Astrocyte (in vitro differentiated cells and primary cell): ENCODE data around the gene DAD1. TPM values are rescaled to one million over a fixed set of nuclear protein-coding genes. Genes with fewer than 3 reads are reported as not detected.
A peak's percentile ranks its signal among the peaks of the same experiment; 100 is the strongest.

Experiments
- DNase-seq: peaks from one replicate; pipeline ENCODE4 v3.0.0-alpha.2; 2010; ENCODE audit warnings: low read depth
- FAIRE-seq: peaks from 2 replicates; lab custom pipeline; 2011; peaks lifted over from hg19 to GRCh38; lab: Jason Lieb, UNC
- H2AFZ ChIP-seq: 2 replicates; pipeline ENCODE4 v1.6.0; 2012; ENCODE audit warnings: low read depth, low read length, inconsistent platforms
- H3K27ac ChIP-seq: 2 replicates; pipeline ENCODE4 v1.5.1; 2011; ENCODE audit warnings: low read depth, low read length, inconsistent platforms
- H3K27me3 ChIP-seq: 2 replicates; pipeline ENCODE4 v1.6.0; 2011; ENCODE audit warnings: low read length, inconsistent platforms; ENCODE audit not compliant: insufficient read depth
- H3K36me3 ChIP-seq: 2 replicates; pipeline ENCODE4 v1.5.1; 2011; ENCODE audit warnings: low read length, inconsistent platforms; ENCODE audit not compliant: insufficient read depth
- H3K4me1 ChIP-seq: 2 replicates; pipeline ENCODE4 v1.5.1; 2011; ENCODE audit warnings: low read length, inconsistent platforms; ENCODE audit not compliant: insufficient read depth
- H3K4me2 ChIP-seq: 2 replicates; pipeline ENCODE4 v1.6.0; 2012; ENCODE audit warnings: low read length, inconsistent platforms
- H3K4me3 ChIP-seq: 2 replicates; pipeline ENCODE4 v1.5.1; 2011; ENCODE audit warnings: low read depth, mild to moderate bottlenecking, low read length, inconsistent platforms; ENCODE audit not compliant: insufficient read depth
- H3K79me2 ChIP-seq: 2 replicates; pipeline ENCODE4 v1.6.0; 2012; ENCODE audit warnings: mild to moderate bottlenecking, low read length, inconsistent platforms; ENCODE audit not compliant: insufficient read depth
- H3K9ac ChIP-seq: 2 replicates; pipeline ENCODE4 v1.6.0; 2012; ENCODE audit warnings: mild to moderate bottlenecking, low read length, inconsistent platforms
- H3K9me3 ChIP-seq: 2 replicates; pipeline ENCODE4 v1.5.1; 2012; ENCODE audit warnings: low read depth, mild to moderate bottlenecking, low read length, inconsistent platforms; ENCODE audit not compliant: insufficient read depth
- H4K20me1 ChIP-seq: 2 replicates; pipeline ENCODE4 v1.6.0; 2012; ENCODE audit warnings: low read length, inconsistent platforms; ENCODE audit not compliant: insufficient read depth
- H3K27ac Mint-ChIP-seq: one replicate; pipeline ENCODE4 v1.8.0; 2021; ENCODE audit warnings: mild to moderate bottlenecking, mixed read lengths; ENCODE audit not compliant: unreplicated experiment
- H3K27me3 Mint-ChIP-seq: one replicate; pipeline ENCODE4 v1.8.0; 2021; ENCODE audit warnings: low read depth, mixed read lengths; ENCODE audit not compliant: unreplicated experiment
- H3K36me3 Mint-ChIP-seq: one replicate; pipeline ENCODE4 v1.8.0; 2021; ENCODE audit warnings: low read depth, mixed read lengths; ENCODE audit not compliant: unreplicated experiment
- H3K4me1 Mint-ChIP-seq: one replicate; pipeline ENCODE4 v1.8.0; 2021; ENCODE audit warnings: low read depth, mixed read lengths; ENCODE audit not compliant: unreplicated experiment
- H3K4me3 Mint-ChIP-seq: one replicate; pipeline ENCODE4 v1.8.0; 2021; ENCODE audit warnings: mild to moderate bottlenecking, moderate library complexity, mixed read lengths; ENCODE audit not compliant: unreplicated experiment
- H3K9me3 Mint-ChIP-seq: one replicate; pipeline ENCODE4 v1.8.0; 2021; ENCODE audit warnings: mild to moderate bottlenecking, mixed read lengths; ENCODE audit not compliant: unreplicated experiment
- EZH2 ChIP-seq: IDR thresholded peaks from 2 replicates; pipeline ENCODE4 v1.6.1; 2012; ENCODE audit warnings: mild to moderate bottlenecking, low read length, inconsistent platforms; ENCODE audit not compliant: insufficient read depth
- total RNA-seq: library from RNA; stranded (reverse); gene quantifications from 2 replicates; pipeline ENCODE4 v1.2.1, GENCODE V29; 2021
- TF ChIP-seq, protein P1 (sequence below): IDR thresholded peaks from 2 replicates; pipeline ENCODE4 v1.5.1; 2011; ENCODE audit warnings: low read depth, mild to moderate bottlenecking, inconsistent platforms, low read length, moderate library complexity; ENCODE audit not compliant: insufficient read depth

The DAD1 gene
- total RNA-seq, 1 donor from 2014 or later: 302 TPM

DNA sequence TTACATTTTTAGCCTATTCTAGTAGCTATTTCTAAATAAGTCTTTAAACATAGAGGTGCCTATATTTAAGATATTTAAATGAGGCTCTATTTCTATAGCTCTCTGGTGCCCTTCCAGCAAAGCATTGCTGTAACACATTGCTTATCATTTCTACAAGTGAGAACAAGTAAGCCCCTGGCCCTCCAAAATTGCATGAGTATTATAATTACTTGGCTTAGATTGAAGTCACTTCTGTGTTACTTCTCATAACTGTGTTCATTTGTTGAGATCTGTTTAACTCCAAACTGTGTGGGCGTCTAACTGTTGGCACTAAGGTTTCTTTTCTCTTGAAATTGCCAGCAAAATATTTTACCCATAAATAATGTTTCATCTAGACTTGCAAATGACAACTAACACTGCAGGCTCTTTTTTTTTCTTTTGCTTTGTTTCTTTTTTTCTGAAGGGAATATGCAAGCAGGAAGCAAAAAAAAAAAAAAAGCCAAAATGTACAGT lies 66.5 kb downstream of the DAD1 start:
- Histone ChIP-seq H2AFZ (no peak overlapping the region), H3K79me2 (peaks cover 13% of the 10 kb centered on the region), H3K9me3 (no peaks in the 10 kb centered on the region), H3K4me1 (peaks cover 22% of the 10 kb centered on the region), H3K27ac (no peak overlapping the region), H3K4me2 (peak overlapping the region; percentile 83), H3K27me3 (no peaks in the 10 kb centered on the region), H3K9ac (no peak overlapping the region), H4K20me1 (no peaks in the 10 kb centered on the region), H3K36me3 (no peaks in the 10 kb centered on the region), H3K4me3 (no peak overlapping the region)
- Mint-ChIP-seq H3K27ac (no peak overlapping the region), H3K27me3 (no peaks in the 10 kb centered on the region), H3K4me3 (peak overlapping the region; percentile 30), H3K4me1 (peaks cover 43% of the 10 kb centered on the region), H3K36me3 (no peaks in the 10 kb centered on the region), H3K9me3 (no peaks in the 10 kb centered on the region)
- DNase-seq: no peak
- TF ChIP-seq EZH2: no peak
- TF ChIP-seq, protein P1, sequence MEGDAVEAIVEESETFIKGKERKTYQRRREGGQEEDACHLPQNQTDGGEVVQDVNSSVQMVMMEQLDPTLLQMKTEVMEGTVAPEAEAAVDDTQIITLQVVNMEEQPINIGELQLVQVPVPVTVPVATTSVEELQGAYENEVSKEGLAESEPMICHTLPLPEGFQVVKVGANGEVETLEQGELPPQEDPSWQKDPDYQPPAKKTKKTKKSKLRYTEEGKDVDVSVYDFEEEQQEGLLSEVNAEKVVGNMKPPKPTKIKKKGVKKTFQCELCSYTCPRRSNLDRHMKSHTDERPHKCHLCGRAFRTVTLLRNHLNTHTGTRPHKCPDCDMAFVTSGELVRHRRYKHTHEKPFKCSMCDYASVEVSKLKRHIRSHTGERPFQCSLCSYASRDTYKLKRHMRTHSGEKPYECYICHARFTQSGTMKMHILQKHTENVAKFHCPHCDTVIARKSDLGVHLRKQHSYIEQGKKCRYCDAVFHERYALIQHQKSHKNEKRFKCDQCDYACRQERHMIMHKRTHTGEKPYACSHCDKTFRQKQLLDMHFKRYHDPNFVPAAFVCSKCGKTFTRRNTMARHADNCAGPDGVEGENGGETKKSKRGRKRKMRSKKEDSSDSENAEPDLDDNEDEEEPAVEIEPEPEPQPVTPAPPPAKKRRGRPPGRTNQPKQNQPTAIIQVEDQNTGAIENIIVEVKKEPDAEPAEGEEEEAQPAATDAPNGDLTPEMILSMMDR: no peak
- no peak for FAIRE-seq

DNA sequence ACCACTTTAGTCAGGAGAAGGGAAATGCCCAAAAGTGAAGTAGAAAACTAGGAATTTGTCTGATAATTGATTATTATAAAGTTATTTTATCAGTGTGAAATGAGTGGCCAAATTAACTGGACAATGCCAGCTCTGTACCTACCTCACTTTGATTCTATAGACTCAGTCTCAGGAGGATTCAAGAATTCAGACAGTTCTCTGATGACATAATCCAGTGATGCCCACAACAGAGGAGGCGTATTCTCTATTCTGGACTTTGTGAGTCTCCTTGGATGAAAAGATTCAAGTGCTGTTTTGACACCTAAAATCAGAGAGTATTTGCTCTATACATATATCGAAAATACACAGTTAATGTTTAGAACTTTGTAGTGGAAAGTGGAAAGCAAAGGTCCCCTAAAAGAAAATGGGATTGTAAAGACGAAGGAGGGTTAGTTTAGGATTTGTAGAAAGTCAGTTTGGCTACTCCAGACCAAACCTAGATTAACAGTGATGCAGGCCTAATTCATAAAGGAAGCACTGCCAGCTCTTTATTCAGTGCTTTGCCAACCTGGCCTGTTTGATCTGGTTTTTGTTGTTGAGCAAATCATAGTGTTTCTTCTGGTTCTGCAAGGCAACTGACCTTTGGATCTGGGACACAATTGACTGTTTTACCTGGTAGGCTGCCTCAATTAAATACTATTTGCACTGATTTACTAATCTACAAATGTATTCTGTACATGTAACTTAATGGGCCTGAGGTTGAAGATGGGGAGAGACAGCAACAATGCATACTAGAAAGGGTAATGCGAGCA lies 67.4 kb downstream of the DAD1 start:
- H3K4me1 ChIP-seq: peaks cover 22% of the 10 kb centered on the region
- no peaks in the 10 kb centered on the region for H3K9me3 Mint-ChIP-seq
- H3K27ac ChIP-seq: peak overlapping the region; percentile 64
- H3K4me3 ChIP-seq: no peak overlapping the region
- peak overlapping the region; percentile 60 for H3K27ac Mint-ChIP-seq
- no peak overlapping the region for H3K9ac ChIP-seq
- H3K79me2 ChIP-seq: peaks cover 9% of the 10 kb centered on the region
- FAIRE-seq (no peak), DNase-seq (no peak)
- H3K4me2 ChIP-seq: peak overlapping the region; percentile 83
- no peaks in the 10 kb centered on the region for H3K27me3 ChIP-seq
- H3K4me1 Mint-ChIP-seq: peaks cover 43% of the 10 kb centered on the region
- H3K27me3 Mint-ChIP-seq: no peaks in the 10 kb centered on the region
- no peaks in the 10 kb centered on the region for H3K9me3 ChIP-seq
- H4K20me1 ChIP-seq: no peaks in the 10 kb centered on the region
- H3K36me3 Mint-ChIP-seq: no peaks in the 10 kb centered on the region
- peak overlapping the region; percentile 65 for H3K4me3 Mint-ChIP-seq
- no peak overlapping the region for H2AFZ ChIP-seq
- TF ChIP-seq, protein P1: no peak
- TF ChIP-seq EZH2: no peak
- H3K36me3 ChIP-seq: no peaks in the 10 kb centered on the region

DNA sequence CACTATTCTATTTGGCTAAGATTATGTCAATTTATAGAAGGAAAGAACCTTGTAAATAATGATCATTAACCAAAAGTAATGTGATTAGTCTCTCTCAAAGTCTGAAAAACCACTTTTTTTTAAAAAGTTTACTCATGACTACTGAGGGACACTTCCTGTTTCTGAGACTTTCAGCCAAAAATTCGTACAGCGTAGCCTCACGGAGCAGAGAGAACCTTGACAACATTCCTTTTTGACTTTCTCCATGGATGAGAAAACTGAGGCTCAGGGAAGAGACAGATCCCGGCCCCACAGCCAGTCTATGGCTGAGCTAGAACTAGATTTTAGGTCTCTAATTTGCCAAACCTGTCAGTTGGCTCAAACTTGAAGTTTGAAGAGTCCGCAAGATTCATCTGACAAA lies 68.2 kb downstream of the DAD1 start:
- DNase-seq: peak; percentile 32
- peak overlapping the region; percentile 60 for H3K27ac Mint-ChIP-seq
- Histone ChIP-seq H3K36me3 (no peaks in the 10 kb centered on the region), H3K4me1 (peaks cover 22% of the 10 kb centered on the region), H4K20me1 (no peaks in the 10 kb centered on the region), H3K4me3 (peak overlapping the region; percentile 52), H3K27ac (peak overlapping the region; percentile 64), H3K4me2 (peak overlapping the region; percentile 83), H3K9me3 (no peaks in the 10 kb centered on the region), H2AFZ (peak overlapping the region; percentile 43), H3K27me3 (no peaks in the 10 kb centered on the region), H3K79me2 (peaks cover 6% of the 10 kb centered on the region), H3K9ac (peak overlapping the region; percentile 70)
- no peak for TF ChIP-seq EZH2
- TF ChIP-seq, protein P1: no peak
- no peaks in the 10 kb centered on the region for H3K9me3 Mint-ChIP-seq
- FAIRE-seq: no peak
- H3K4me3 Mint-ChIP-seq: peak overlapping the region; percentile 69
- H3K4me1 Mint-ChIP-seq: peaks cover 43% of the 10 kb centered on the region
- no peaks in the 10 kb centered on the region for H3K27me3 Mint-ChIP-seq
- no peaks in the 10 kb centered on the region for H3K36me3 Mint-ChIP-seq
